SK-N-DZ (cell line): ENCODE measurements around the gene TMEM134.
"Not testable (repeated sequence)": the region's sequence is repeated elsewhere in the genome, so short reads cannot be mapped to it uniquely, and the experiment has no call there.

ENCODE experiments used
- DNase-seq: peaks from one replicate; pipeline ENCODE4 v3.0.0-alpha.2; 2015; ENCODE audit warnings: low spot score

The TMEM134 gene

DNA sequence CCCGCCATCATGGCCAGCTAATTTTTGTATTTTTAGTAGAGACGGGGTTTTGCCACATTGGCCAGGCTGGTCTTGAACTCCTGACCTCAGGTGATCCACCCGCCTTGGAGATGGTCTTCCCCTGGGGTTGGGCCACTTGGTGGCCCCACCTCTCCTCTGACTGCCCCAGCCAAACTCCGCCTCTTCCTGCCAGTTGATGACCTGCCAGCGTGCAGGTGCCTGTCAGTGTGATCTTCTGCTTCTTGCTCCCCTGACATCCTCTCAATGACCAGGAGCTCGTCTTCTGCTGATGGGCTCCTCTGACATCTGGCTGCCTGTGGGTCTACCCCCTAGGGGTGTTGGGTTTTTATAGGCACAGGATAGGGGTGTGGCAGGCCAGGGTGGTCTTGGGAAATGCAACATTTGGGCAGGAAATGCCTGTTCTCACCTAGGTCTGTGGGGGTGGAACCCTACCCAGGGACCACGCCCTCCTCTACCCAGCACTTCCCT lies 16.9 kb upstream of the TMEM134 start:
- DNase-seq: not testable (repeated sequence)

DNA sequence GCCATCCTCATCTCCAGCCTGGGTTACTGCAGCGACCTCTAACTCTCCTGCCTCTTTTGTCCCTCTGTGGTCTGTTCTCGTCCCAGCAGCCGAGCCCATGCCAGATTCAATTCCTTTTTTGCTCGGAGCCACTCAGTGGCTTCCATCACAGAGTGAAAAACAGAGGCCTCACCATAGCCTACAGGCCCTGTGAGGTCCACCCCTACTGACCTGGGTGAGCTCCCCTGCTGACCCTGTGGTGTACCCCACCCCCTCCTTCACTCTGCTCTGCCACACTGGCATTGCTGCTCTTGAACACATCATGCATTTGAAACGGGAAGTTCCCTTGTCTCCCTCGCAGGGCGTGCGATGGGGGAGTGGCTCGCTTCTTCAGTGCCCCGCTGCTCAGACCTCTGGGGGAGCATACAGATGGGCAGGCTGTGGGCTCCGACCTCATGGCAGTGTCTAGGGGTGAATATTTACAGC lies 15.8 kb upstream of the TMEM134 start:
- no peak for DNase-seq

DNA sequence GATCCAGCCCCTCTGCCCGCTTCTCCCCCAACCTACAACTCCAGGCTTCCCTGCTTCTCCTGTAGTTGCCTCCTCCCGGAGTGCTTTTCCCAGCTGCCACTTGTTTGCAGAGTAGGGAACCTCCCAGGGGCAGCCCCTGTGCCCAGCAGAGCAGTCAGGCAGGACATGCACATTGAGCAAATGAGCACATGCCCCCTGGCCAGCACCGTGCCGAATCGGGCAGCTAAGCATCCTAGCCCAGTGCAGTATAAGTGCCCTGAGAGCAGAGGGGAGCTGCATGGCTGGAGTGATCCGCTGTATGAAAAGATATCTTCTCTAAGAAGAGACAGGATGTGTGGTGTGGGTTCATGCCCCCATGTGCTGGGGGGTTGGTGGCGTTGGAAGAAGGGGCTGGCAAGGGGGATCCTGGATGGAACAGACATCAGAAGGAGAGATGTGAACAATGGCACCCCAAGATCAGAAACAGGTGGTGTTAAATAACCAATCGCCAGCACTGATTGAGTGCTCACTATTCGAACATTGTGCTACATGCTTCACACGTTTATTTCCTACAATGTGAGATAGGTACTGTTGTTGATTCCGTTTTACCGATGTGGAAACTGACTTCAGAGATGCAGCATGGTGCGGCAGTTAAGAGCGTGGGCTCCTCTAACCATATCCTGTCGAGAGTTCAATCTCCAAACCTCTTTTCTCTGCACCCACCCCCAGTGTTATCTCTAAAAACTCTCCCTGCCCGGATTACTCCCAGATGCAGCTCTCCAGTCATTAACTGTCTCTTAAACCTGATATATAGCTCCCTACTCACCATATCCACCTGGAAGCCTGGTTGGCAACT lies 15.0 kb upstream of the TMEM134 start:
- no peak for DNase-seq

DNA sequence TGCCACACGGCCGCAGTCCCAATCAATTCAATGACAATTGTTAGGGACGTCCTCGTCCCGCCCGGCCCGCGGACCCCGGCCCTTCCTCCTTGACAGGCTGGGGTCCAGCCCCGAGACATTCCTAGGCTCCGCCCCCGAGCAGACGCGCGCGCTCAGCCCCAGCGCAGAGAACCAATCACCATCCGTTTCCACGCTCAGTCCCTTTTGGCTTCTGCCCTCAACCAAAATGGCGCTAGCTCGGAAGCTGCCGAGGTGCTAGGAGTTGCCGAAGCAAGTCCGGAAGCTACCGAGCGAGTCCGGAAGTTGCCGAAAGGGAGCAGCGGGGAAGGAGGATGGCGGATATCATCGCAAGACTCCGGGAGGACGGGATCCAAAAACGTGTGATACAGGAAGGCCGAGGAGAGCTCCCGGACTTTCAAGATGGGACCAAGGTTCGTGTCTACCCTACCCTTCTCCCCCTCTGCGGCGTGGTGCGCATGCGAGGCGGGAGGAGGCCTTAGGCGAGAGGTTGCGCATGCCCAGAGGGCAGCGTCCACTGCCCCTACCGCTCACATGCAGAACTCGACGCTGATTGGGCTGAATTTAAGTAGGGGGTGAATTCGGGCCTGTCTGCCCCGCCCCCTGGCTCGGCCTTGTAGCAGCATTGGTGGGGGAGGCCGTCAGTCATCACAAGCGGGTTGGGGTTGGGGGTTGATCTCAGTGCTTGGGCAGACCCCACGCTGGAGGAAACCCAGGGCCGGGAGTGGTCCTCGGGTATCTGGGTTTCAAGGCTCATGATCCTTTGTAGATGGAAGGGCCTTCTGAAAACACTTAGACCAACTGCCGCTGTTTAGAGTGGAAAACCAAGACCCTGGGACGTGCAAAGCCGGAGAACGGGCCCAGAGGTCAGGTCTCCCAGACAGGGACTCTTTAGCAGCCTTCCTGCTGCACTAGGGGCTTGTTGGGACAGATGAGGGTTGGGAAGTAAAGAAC lies 14.1 kb upstream of the TMEM134 start, which contains the start of gene AIP:
Gene AIP, plus strand, starts transcription at position 200 of the 972 bp plus-strand sequence. Its CDS starts 133 bp downstream, at position 333.
- DNase-seq: peak; percentile 99

DNA sequence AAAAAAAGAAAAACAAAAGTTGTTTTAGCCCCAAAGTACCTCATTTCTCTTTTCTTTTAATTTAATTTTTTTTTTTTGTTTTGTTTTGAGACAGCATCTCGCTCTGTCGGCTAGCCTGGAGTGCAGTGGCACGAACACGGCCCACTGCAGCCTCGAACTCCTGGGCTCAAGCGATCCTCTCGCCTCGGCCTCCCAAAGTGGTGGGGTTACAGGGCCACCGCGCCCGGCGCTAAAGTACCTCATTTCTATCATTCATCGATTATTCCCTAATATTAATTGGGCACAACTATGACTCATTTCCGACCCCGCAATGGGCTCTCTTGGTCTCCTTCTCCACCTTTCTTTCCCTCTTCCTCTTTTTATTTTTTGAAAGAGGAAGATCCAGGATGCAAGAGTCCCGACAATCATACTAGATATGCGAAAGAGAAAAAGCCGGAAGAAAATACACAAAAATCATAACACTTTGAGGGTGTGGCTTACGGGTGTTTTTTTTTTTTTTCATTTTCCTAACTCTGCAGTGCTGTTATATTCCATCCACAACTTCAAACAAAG lies 13.3 kb upstream of the TMEM134 start:
- DNase-seq: no peak

DNA sequence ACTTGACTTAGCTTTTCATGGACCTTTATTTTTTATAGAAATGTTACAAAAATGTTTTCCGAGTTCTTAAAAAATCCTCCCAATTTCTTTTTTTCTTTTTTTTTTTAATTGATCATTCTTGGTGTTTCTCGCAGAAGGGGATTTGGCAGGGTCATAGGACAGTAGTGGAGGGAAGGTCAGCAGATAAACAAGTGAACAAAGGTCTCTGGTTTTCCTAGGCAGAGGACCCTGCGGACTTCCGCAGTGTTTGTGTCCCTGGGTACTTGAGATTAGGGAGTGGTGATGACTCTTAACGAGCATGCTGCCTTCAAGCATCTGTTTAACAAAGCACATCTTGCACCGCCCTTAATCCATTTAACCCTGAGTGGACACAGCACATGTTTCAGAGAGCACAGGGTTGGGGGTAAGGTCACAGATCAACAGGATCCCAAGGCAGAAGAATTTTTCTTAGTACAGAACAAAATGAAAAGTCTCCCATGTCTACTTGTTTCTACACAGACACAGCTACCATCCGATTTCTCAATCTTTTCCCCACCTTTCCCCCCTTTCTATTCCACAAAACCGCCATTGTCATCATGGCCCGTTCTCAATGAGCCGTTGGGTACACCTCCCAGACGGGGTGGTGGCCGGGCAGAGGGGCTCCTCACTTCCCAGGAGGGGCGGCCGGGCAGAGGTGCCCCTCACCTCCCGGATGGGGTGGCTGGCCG lies 8.4 kb upstream of the TMEM134 start:
- not testable (repeated sequence) for DNase-seq

DNA sequence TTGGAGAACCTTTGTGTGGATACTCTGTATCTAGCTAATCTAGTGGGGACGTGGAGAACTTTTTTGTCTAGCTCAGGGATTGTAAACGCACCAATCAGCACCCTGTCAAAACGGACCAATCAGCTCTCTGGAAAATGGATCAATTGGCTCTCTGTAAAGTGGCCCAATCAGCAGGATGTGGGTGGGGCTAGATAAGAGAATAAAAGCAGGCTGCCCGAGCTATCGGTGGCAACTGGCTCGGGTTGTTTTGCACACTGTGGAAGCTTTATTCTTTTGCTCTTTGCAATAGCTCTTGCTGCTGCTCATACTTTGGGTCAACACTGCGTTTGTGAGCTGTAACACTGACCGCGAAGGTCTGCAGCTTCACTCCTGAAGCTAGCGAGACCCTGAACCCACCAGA lies 7.6 kb upstream of the TMEM134 start:
- DNase-seq: not testable (repeated sequence)

DNA sequence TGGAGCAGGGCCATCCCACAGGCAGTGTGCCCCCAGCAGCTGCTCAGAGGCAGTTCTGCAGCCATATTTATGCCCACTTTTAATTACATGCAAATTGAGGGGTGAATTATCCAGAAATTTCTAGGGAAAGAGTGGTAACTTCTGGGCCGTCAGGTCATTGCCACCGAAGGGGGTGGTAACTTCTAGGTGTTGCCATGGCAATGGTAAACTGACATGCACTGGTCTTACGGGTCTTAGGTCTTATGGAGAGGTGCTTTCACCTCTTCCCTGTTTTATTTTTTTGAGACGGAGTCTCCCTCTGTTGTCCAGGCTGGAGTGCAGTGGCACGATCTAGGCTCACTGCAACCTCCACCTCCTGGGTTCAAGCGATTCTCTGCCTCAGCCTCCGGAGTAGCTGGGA lies 3.8 kb upstream of the TMEM134 start:
- no peak for DNase-seq

DNA sequence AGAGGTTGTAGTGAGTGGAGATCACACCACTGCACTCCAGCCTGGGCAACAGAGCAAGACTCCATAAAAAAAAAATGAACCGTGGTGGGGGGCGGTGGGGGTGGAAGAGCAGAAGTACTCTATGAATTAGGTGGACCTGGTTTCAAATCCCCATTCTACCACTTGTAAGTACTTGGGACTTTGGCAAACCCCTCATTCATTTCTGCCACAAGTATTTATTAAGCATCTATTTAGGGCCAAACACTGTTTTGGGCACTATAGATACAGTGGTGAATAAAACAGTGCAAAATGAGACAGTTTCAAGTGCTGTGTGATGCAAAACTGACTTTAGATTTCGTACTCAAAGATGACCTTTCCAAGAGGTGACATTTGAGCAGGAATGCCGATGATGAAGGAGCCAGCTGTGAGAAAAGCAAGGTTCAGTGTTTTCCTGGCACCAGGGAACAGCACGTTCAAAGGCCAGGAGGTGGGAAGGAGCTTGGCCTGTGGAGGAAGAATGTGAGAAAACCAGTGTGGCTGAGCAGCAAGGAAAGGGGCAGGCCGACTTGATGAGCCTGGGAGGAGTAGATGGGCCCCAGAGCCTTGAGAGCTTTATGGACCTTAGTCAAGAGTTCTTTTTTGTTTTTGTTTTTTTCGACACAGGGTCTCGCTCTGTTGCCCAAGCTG lies 1.4 kb upstream of the TMEM134 start:
- DNase-seq: no peak

DNA sequence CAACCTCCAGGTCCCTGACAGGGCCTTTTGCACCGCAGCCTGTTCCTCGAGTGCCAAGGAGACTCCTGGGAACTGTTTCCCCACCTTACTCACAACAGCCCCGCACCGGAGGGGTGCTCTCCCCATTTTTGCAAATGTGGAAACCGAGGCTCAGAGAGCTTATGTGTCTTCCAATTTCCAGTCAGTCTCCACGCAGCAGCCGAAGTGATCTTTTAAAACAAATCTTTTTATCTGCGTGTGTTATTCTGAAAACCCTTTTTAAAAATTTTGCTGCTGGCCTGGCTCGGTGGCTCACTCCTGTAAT lies 409 bp upstream of the TMEM134 start:
- no peak for DNase-seq

DNA sequence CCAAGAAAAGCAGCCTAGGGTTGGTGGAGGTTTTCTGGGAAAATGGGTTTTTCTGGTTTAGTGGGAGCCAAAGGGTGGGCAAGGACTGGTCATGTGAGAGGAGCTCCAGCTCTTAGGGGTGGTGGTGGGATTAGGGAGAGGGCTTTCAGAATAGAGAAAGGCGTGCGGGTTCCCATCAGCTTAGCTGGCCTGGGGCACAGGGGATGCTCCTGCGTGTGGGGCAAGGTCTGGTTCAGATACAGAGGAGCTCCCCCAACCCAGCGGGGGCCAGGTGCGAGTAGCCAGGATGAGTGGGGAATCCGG lies 644 bp downstream of the TMEM134 start:
- no peak for DNase-seq

DNA sequence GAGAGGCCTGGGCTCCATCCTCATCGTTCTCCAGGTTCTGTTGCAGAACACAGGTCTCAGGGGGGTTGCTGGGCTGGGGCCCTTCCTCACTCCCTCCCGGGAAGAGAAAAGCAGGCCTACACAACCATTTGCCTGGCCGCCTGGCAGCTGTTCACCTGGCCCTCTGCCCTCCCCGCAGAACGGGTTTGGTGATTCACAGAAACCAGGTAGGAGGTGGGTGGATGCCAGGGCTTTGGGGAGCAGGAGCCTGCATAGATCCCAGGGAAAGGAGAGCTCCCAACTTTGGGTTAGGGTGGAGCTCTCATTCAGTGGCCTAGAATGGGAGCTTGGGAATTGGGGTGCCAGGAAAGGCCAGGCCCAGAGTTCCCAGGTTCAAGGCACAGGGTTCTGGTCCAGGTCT lies 995 bp downstream of the TMEM134 start:
- DNase-seq: no peak

DNA sequence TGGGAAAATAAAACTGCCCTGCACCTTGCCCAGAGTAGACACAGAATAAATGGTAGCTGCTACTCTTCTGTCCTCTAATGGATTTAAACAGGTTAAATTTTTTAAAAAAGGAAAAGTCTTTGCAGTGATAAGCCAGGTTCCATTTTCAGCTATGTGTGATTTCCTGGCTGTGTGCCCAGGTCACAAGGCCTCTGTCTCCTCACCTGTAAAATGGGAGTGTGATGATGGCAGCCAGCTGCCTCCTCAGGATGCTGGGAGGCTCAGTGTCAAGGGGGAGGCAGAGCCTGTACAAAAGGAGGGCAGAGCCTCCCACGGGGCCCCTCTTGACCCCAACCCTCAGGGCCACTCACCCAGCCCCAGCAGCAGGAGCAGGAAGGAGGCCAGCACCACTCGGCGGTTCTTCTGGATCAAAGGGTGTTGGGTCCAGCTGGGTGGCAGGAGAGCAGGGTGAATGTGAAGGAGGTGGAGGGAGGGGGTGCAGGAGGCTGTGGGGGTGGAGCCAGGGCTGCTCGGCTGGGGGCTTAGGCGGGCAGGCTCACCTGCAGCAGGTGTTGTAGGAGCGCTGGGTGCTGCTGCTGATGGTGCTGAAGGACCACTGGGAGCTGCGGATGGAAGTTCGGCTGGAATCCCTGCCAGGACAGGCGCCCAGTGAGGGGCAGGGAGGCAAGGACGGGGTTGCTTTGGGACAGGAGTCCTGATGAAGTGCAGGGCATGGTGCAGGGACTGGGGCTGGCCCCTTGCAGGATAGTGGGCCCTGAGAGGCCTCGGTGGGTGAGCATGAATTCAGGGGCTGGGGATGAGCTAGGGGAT lies 1.9 kb downstream of the TMEM134 start:
- DNase-seq: no peak

DNA sequence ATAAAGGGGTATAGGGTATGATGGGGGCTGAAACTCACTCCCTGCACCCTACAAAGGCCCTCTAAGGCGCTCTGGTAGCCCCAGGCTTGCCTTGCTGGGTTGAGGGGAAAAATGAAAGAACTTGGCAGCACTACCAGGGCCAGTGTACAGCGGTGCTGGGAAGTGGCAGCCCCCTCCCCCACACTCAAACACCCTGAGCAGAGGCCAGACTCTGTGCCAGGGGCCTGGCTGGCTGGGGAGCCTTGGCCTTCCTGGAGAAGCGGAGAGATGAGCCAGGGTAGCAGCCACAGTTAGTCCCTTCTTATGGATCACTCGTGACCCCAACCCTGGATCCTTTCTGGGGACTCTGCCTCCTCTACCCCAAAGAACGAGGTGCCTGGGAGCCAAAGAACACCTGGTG lies 2.7 kb downstream of the TMEM134 start:
- DNase-seq: no peak

DNA sequence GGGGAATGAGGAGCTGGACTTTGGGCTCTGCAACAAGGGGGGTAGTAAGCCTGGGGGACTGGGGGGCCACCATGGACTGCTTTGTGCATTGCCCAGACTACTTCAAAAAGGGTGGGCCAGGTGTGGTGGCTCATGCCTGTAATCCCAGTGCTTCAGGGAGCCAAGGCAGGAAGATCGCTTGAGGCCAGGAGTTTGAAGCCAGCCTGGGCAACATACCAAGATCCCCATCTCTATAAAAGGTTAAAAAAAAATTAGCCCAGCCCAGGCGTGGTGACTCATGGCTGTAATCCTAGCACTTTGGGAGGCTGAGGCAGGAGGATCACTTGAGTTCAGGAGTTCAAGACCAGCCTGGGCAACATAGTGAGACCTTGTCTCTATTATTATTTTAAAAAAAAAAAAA lies 3.5 kb downstream of the TMEM134 start:
- not testable (repeated sequence) for DNase-seq

DNA sequence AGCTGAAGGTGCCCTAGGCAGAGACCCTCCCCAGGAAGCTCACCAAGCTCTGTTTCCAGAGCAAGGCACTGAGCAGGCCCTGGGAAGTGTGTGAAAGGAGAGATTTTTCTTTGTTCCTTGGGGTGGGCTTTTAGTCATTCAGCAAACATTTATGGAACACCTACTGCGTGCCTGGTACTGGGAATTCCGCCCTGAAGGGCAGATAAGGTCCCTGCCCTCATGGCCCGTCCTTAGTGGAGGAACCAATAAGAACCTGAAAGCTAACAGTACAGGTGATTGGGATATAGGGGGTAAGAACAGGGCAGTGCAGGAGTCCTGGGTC lies 3.9 kb downstream of the TMEM134 start:
- DNase-seq: no peak

DNA sequence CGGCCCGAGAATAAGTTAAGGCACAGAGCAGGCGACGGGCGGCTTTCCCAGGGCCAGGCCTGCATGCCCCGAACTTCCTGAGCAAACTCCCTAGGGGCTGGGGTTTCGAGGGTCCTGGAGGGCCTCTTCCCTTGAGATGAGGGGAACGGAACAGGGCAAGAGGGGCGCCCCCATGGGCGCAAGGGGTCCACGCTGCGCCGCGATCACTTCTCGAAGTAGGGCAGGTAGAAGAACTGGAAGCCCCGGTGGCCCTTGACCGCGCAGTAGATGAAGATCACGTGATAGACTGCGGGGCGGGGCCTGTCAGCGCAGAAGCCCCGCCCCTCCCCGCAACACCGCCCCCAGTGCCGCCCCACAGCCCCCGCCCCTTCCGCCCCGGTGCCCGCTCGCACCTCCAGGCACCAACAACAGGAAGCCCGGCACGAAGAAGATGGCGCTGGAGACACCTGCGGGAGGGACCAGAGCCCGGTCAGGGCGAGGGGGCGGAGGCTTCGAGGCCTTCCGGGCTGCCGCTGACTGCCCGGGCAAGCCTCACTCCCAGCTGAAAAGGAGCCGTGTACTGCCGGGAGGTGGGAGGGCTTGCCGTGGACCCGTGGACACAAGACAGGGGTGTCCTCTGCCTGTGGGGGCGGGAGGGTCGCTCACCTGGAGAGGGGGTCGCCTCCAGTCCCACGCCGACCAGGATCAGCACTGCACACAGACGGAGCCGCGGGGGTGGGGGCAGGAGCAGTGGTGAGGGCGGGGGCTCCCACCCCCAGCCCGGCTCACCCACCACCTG lies 4.5 kb downstream of the TMEM134 start:
- peak; percentile 67 for DNase-seq

DNA sequence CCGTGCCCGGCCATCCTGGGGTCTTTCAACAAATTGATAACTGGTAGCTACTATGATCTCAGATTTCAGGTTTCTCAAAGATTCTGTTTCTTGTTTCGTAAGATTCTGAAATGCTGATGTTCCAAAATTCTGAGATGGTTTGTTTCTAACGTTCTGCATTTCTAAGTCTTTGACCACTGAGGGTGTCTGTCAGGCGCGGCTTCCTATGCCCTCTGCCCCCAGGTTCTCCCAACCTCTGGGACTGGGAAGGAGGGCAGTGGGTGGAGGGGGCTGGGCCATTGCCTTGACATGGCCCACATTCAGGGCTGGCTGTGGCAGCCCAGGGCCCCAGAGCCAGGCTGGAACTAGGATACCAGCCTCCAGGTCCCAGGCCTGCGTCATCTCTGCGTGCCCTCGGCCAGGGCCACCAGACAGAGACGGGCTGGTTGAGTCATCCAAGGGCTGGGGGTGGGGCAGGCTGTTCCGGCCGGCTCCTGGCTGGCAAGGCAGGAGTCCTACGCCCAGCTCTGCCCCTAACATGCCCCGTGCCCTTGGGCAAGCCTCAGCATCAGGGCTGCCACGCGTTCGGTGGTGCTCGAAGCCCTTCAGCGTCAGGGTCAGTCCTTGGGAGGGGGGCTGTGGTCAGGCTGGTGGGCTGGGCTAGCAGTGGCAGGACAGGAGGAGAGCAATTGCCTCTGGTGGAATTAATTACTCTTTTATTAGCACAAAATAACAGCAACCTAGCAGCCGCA lies 5.2 kb downstream of the TMEM134 start:
- DNase-seq: no peak

DNA sequence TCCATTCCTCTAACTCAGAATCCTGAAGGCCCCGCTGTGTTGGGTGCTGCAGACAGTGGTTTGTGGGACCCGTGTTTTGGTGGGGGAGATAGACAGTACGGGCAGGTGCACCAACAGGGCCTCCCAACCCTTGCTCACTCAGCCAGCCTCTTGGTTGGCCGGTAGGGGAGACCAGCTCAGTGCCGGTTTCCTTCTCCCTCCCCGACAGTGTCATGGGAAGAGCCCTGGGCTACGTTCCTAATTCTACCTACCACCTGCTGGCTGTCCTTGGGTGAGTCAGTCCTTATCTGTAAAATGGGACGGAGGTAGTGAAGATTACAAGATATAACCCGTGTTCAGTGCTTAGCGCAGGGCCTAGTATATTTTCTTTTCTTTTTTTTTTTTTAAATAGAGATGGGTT lies 5.9 kb downstream of the TMEM134 start:
- DNase-seq: no peak
